Endothelial cell of umbilical vein (primary cell): ENCODE results near the gene TMEM82.

Experiments used
- CTCF ChIP-seq, 2 donors: IDR thresholded peaks; 1 replicate in 1 of 2; 2 replicates in 1 of 2; pipeline ENCODE4 v1.5.1; 2011; ENCODE audit warnings: low read length in 2 of 2, mild to moderate bottlenecking in 2 of 2, moderate library complexity in 2 of 2, control low read depth in 1 of 2, inconsistent platforms in 1 of 2, low read depth in 1 of 2; ENCODE audit not compliant: insufficient read depth in 1 of 2; ENCODE audit errors: extremely low read depth in 1 of 2
- GATA2 ChIP-seq: IDR thresholded peaks from 2 replicates; pipeline ENCODE4 v1.7.0; 2011; ENCODE audit warnings: low read depth, mild to moderate bottlenecking, moderate library complexity, mixed read lengths, low read length; ENCODE audit not compliant: insufficient read length, insufficient read depth
- MAX ChIP-seq: IDR thresholded peaks from 2 replicates; pipeline ENCODE4 v1.6.1; 2011; ENCODE audit not compliant: insufficient read depth, insufficient read length
- MYC ChIP-seq: IDR thresholded peaks from one replicate; pipeline ENCODE4 v1.6.1; 2011; ENCODE audit warnings: mild to moderate bottlenecking, low read depth, low read length
- POLR2AphosphoS5 ChIP-seq: IDR thresholded peaks from 2 replicates; pipeline ENCODE4 v1.6.1; 2012; ENCODE audit warnings: low read depth, mild to moderate bottlenecking, control low read depth, low read length, moderate library complexity; ENCODE audit not compliant: insufficient read depth

DNA sequence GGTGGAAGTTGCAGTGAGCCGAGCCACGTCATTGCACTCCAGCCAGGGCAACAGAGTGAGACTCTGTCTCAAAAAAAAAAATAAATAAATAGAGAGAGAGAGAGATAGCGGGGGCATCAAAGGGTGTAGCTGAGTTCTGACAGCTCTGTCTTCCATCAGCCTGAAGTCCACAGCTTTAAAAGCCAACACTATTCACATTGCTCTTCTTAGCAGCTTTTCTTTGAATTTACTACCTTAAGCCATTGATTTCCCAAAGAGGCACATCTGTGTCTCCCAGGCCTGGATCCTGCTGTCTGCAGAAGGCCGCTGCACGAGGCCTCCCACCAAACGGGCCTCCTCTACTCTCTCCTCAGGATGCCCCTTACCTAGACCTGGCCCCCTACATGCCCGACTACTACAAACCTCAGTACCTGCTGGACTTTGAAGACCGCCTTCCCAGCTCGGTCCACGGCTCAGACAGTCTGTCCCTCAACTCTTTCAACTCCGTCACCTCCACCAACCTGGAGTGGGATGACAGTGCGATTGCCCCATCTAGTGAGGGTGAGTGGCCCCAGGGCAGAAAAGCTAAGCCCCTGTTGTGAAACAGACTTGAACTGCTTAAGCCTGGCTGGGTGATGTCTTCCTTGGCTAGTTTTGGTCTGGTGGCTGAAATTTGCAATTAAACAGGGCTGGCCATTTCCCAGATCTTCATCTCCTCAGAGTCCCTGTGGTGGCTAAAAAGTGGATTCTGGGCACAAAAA lies 22.7 kb upstream of the TMEM82 start:
- TF ChIP-seq CTCF (IDR thresholded peaks at IDR 0.05; ENCODE audit: extremely low read depth in 1 of 2, insufficient read depth in 1 of 2, low read depth in 1 of 2, low read length in 2 of 2) (no peak), GATA2 (no peak), MAX (no peak), POLR2AphosphoS5 (no peak), MYC (no peak)
